Testis (tissue), 3 donors: ENCODE data around the gene FDPS. TPM values are rescaled to one million over a fixed set of nuclear protein-coding genes. Genes with fewer than 3 reads are reported as not detected.
"Not testable (repeated sequence)": the region's sequence is repeated elsewhere in the genome, so short reads cannot be mapped to it uniquely, and the experiment has no call there.

Experiments
- DNase-seq: peaks from one replicate; pipeline ENCODE4 v3.0.0-alpha.2; 2019
- H3K27ac ChIP-seq, 2 donors: fragments of 200-600 bp; sonication (generic); one replicate each; pipeline ENCODE4 v1.5.1; 2019
- H3K27me3 ChIP-seq: fragments of 200-600 bp; sonication (generic); one replicate; pipeline ENCODE4 v1.5.1; 2019
- H3K36me3 ChIP-seq: fragments of 200-600 bp; sonication (generic); one replicate; pipeline ENCODE4 v1.5.1; 2017; ENCODE audit warnings: low read depth; ENCODE audit errors: missing control alignments
- H3K4me1 ChIP-seq: fragments of 200-600 bp; sonication (generic); one replicate; pipeline ENCODE4 v1.5.1; 2019
- H3K4me3 ChIP-seq, 2 donors: fragments of 200-600 bp; sonication (generic); one replicate each; pipeline ENCODE4 v1.5.1; 2017 to 2019
- H3K9me3 ChIP-seq: fragments of 200-600 bp; sonication (generic); one replicate; pipeline ENCODE4 v1.5.1; 2017
- CTCF ChIP-seq, 3 experiments: fragments of 450-650 bp in 2 of 3; fragments of 200-600 bp in 1 of 3; sonication (generic) in 1 of 3; IDR thresholded peaks; one replicate each; pipeline ENCODE4 v1.5.1; 2016 to 2019; ENCODE audit warnings: antibody characterized with exemption in 3 of 3, mild to moderate bottlenecking in 2 of 3, moderate library complexity in 1 of 3
- POLR2A ChIP-seq: fragments of 450-650 bp; IDR thresholded peaks from one replicate; pipeline ENCODE4 v1.6.1; 2017; ENCODE audit warnings: antibody characterized with exemption, mild to moderate bottlenecking, moderate library complexity
- WGBS, 2 donors: methylation state at CpG; one replicate each; pipeline ENCODE4 v1.1.5; 2018; 5-methylcytosine and 5-hydroxymethylcytosine counted together
- intact Hi-C: fragments of 100-400 bp; cut with DNase I; formaldehyde crosslinking; loops from one replicate; pipeline ENCODE4 v1.15.1; 2023; ENCODE audit warnings: low total_unique reads
- polyA plus RNA-seq: library from polyadenylated mRNA; stranded (reverse); fragments of 350-450 nt; fragmentation: Illumina TruSeq; extraction: RNeasy Lipid Tissue Mini Kit (QIAGEN cat#74804); gene quantifications from one replicate; pipeline ENCODE4 v1.2.3, GENCODE V29; 2014; ENCODE audit warnings: low read depth, low replicate concordance; ENCODE audit not compliant: insufficient read depth
- total RNA-seq, 2 donors: library from RNA; depleted of rRNA; stranded (reverse); fragments of >200 nt; gene quantifications; one replicate each; pipeline ENCODE4 v1.2.3, GENCODE V29; 2016

FDPS gene
- total and polyA plus RNA-seq, 3 donors from 2014 or later: 51.6 to 127 (median 81.6) TPM

GRCh38 chr1:155284476-155284875 lies 24.2 kb upstream of the FDPS start:
- Histone ChIP-seq H3K27me3 (no peaks in the 10 kb centered on the region), H3K27ac (no peak overlapping the region), H3K36me3 (no peaks in the 10 kb centered on the region), H3K4me1 (no peaks in the 10 kb centered on the region), H3K4me3 (no peak overlapping the region), H3K9me3 (no peaks in the 10 kb centered on the region)
- 91 to 100% methylated on average over 2 to 12 of the region's 12 CpGs for WGBS, 2 donors
- no peak for DNase-seq
- no peak for TF ChIP-seq CTCF (IDR thresholded peaks at IDR 0.05)
- intact Hi-C loops: no loop called here

GRCh38 chr1:155285063-155285462 lies 23.6 kb upstream of the FDPS start:
- Histone ChIP-seq H3K36me3 (no peaks in the 10 kb centered on the region), H3K27me3 (no peaks in the 10 kb centered on the region), H3K4me3 (no peak overlapping the region), H3K4me1 (no peaks in the 10 kb centered on the region), H3K27ac (no peak overlapping the region), H3K9me3 (no peaks in the 10 kb centered on the region)
- WGBS, 2 donors: 93 to 96% methylated on average over 9 to 14 of the region's 14 CpGs
- TF ChIP-seq POLR2A: no peak
- no peak for TF ChIP-seq CTCF (IDR thresholded peaks at IDR 0.05)
- intact Hi-C loops: no loop called here
- DNase-seq: no peak

GRCh38 chr1:155285631-155286044 lies 23.0 kb upstream of the FDPS start:
- intact Hi-C loops: no loop called here
- no peak for DNase-seq

GRCh38 chr1:155286544-155286943 lies 22.1 kb upstream of the FDPS start:
- Histone ChIP-seq H3K4me3 (no peak overlapping the region), H3K4me1 (no peaks in the 10 kb centered on the region), H3K27me3 (no peaks in the 10 kb centered on the region), H3K27ac (no peak overlapping the region), H3K36me3 (no peaks in the 10 kb centered on the region), H3K9me3 (no peaks in the 10 kb centered on the region)
- intact Hi-C loops: no loop called here
- no peak for DNase-seq
- WGBS, 2 donors: 92 to 95% methylated on average over 2 of the region's 2 CpGs
- TF ChIP-seq CTCF (IDR thresholded peaks at IDR 0.05): no peak
- TF ChIP-seq POLR2A: no peak

More at GRCh38 chr1:155285631-155286044, 23.0 kb upstream of the FDPS start:
- Histone ChIP-seq H3K27ac (no peak overlapping the region), H3K9me3 (no peaks in the 10 kb centered on the region), H3K4me3 (no peak overlapping the region), H3K4me1 (no peaks in the 10 kb centered on the region), H3K36me3 (no peaks in the 10 kb centered on the region), H3K27me3 (no peaks in the 10 kb centered on the region)
- TF ChIP-seq POLR2A: no peak
- TF ChIP-seq CTCF (IDR thresholded peaks at IDR 0.05): no peak
- 92% methylated on average over 2 to 17 of the region's 18 CpGs for WGBS, 2 donors

- Histone ChIP-seq H3K4me1 (no peaks in the 10 kb centered on the region), H3K27me3 (no peaks in the 10 kb centered on the region), H3K36me3 (no peaks in the 10 kb centered on the region), H3K9me3 (no peaks in the 10 kb centered on the region), H3K27ac (no peak overlapping the region), H3K4me3 (no peak overlapping the region)
- no peak for DNase-seq
- TF ChIP-seq CTCF (IDR thresholded peaks at IDR 0.05): no peak
- no peak for TF ChIP-seq POLR2A
- intact Hi-C loops: no loop called here
- WGBS, 2 donors: 86 to 92% methylated on average over 10 to 21 of the region's 21 CpGs
These were observed 20.6 kb upstream of the FDPS start for GRCh38 chr1:155287987-155288543.

- DNase-seq, H3K9me3 ChIP-seq, intact Hi-C loops, H3K27me3 ChIP-seq, H3K4me3 ChIP-seq, H3K27ac ChIP-seq, H3K36me3 ChIP-seq, H3K4me1 ChIP-seq: not testable (repeated sequence)
- 80 to 88% methylated on average over 10 of the region's 10 CpGs for WGBS, 2 donors
These were observed 17.7 kb upstream of the FDPS start for GRCh38 chr1:155291006-155291405.
